Esophagus muscularis mucosa (tissue), 3 donors: ENCODE measurements around the gene EIF4E2.

Source experiments
- POLR2AphosphoS5 ChIP-seq, 2 donors: sonication (generic); formaldehyde crosslinking; IDR thresholded peaks; one replicate each; pipeline ENCODE4 v1.6.1; 2017; ENCODE audit warnings: antibody characterized with exemption in 2 of 2
- TF ChIP-seq, protein P1 (sequence below), 3 experiments: fragments of 200-600 bp in 2 of 3; fragments of 450-650 bp in 1 of 3; sonication (generic) in 2 of 3; IDR thresholded peaks; one replicate each; pipeline ENCODE4 v1.5.1; 2017 to 2019; ENCODE audit warnings: antibody characterized with exemption in 3 of 3, mild to moderate bottlenecking in 2 of 3, moderate library complexity in 1 of 3

DNA sequence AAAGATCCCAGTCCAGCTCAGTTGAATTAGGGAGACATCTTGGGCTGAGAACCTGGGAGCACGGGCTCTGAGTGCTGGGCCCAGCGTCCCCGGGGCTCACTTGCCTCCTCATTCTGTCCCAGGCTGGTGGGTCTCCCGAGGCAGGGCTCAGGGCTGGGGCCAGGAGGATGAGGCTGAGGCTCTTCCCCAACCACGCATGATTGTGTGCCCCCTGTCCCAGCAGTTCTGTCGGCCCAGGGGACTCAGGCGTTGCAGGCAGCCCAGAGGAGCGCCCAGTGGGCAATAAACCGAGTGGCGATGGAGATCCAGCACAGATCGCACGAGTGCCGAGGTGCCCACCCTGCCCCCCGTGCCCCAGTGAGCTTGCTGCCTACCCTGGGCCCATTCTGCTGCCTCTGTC is 29.4 kb upstream of the EIF4E2 start:
- TF ChIP-seq, protein P1, sequence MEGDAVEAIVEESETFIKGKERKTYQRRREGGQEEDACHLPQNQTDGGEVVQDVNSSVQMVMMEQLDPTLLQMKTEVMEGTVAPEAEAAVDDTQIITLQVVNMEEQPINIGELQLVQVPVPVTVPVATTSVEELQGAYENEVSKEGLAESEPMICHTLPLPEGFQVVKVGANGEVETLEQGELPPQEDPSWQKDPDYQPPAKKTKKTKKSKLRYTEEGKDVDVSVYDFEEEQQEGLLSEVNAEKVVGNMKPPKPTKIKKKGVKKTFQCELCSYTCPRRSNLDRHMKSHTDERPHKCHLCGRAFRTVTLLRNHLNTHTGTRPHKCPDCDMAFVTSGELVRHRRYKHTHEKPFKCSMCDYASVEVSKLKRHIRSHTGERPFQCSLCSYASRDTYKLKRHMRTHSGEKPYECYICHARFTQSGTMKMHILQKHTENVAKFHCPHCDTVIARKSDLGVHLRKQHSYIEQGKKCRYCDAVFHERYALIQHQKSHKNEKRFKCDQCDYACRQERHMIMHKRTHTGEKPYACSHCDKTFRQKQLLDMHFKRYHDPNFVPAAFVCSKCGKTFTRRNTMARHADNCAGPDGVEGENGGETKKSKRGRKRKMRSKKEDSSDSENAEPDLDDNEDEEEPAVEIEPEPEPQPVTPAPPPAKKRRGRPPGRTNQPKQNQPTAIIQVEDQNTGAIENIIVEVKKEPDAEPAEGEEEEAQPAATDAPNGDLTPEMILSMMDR (IDR thresholded peaks at IDR 0.05), result no peak
- no peak for TF ChIP-seq POLR2AphosphoS5 (IDR thresholded peaks at IDR 0.05)
